ENCODE results near the gene LRRTM4. TPM values are rescaled to one million over a fixed set of nuclear protein-coding genes. Genes with fewer than 3 reads are reported as not detected.

The LRRTM4 gene
- polyA plus RNA-seq, 2 of the 4 experiments (the other 2 are of a cell fraction), result 0.03 TPM; not detected in 1

DNA sequence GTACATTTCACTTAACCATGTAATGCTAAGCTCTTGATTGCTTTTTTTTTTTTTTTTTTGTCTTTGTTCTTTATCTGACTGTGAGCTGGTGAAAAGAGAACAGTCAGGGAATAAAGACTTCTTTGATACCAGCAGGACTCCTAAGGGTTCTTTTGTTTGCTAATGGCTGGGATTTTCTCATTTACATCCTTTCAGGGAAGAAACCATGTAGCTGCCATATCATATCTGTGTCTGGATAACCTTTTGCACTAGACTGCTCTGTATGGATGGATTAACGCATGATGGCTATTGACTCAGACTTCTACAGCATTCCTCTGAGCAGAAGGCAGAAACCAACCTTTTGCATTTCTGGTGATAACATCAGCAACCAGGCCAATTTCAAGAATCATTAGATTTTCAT is 504.0 kb downstream of the LRRTM4 start:
- no peak overlapping the region for H3K27ac ChIP-seq
- POLR2A ChIA-PET, result interaction anchor here (0.7 kb wide), 1 partner anchor 648 kb away, joined by 5 read pairs; no protein-coding TSS in a partner anchor
- H3K4me3 ChIP-seq, result no peak overlapping the region
- no peak for TF ChIP-seq HMGXB4 (CRISPR knock-in tag; IDR thresholded peaks at IDR 0.05; ENCODE audit: borderline replicate concordance)
- no peak for TF ChIP-seq EHF (CRISPR knock-in tag; IDR thresholded peaks at IDR 0.05)
- TF ChIP-seq RFX5 (IDR thresholded peaks at IDR 0.05), result no peak
- TF ChIP-seq ZSCAN20 (CRISPR knock-in tag; IDR thresholded peaks at IDR 0.05), result no peak
- no peak for TF ChIP-seq MAX (IDR thresholded peaks at IDR 0.05)
- no peak for TF ChIP-seq CEBPB (IDR thresholded peaks at IDR 0.05)
- FAIRE-seq, result no peak
- no peak for DNase-seq (ENCODE audit: low read depth in 1 of 2, low spot score in 1 of 2)
- H3K9me3 ChIP-seq, result peaks cover 4% of the 10 kb centered on the region; the same call in 2 of the 3 replicates
- ATAC-seq, result no peak
- CTCF ChIA-PET, result no interaction called here
- no peak overlapping the region for H3K4me2 ChIP-seq
- WGBS (ENCODE audit: missing lambda C conversion rate), result 11% methylated on average over 1 of the region's 1 CpG
- H3K4me1 ChIP-seq, result no peaks in the 10 kb centered on the region

- no peak overlapping the region for H3K27ac ChIP-seq
- TF ChIP-seq RCOR1 (IDR thresholded peaks at IDR 0.05; ENCODE audit: low read depth, low read length) (no peak), ZFP36 (IDR thresholded peaks at IDR 0.05; ENCODE audit: borderline replicate concordance, partially characterized antibody) (no peak), MAX (IDR thresholded peaks at IDR 0.05) (no peak)
- no peaks in the 10 kb centered on the region for H3K4me1 ChIP-seq
- H3K9me3 ChIP-seq, result peaks cover 4% of the 10 kb centered on the region; the same call in 2 of the 3 replicates
- FAIRE-seq (no peak), ATAC-seq (no peak), DNase-seq (ENCODE audit: low read depth in 1 of 2, low spot score in 1 of 2) (no peak)
- whole genome bisulfite sequencing (ENCODE audit: missing lambda C conversion rate), result 14% methylated on average over 3 of the region's 3 CpGs
- ChIA-PET POLR2A (interaction anchor here (0.7 kb wide), 1 partner anchor 649 kb away, joined by 5 read pairs; no protein-coding TSS in a partner anchor), CTCF (no interaction called here)
- H3K4me2 ChIP-seq, result no peak overlapping the region
- no peak overlapping the region for H3K4me3 ChIP-seq
These were observed 504.8 kb downstream of the LRRTM4 start for GRCh38 chr2:77017355-77017745.

- POLR2A ChIA-PET, result no interaction called here
- H3K4me3 ChIP-seq, result no peak overlapping the region
- peaks cover 4% of the 10 kb centered on the region; the same call in 2 of the 3 replicates for H3K9me3 ChIP-seq
These were observed 505.5 kb downstream of the LRRTM4 start for GRCh38 chr2:77016443-77017354.

More at GRCh38 chr2:77016443-77017354, 505.5 kb downstream of the LRRTM4 start:
- no peak for FAIRE-seq
- ATAC-seq, result no peak
- Histone ChIP-seq H3K4me2 (no peak overlapping the region), H3K27ac (no peak overlapping the region), H3K4me1 (no peaks in the 10 kb centered on the region)
- no peak for DNase-seq (ENCODE audit: low read depth in 1 of 2, low spot score in 1 of 2)
- CTCF ChIA-PET, result interaction anchor here (0.6 kb wide), 1 partner anchor 1487 kb away, joined by 3 read pairs; no protein-coding TSS in a partner anchor
- WGBS (ENCODE audit: missing lambda C conversion rate), result 11% methylated on average over 4 of the region's 4 CpGs
- TF ChIP-seq MAZ (IDR thresholded peaks at IDR 0.05; ENCODE audit: borderline replicate concordance, low read depth, low read length) (no peak), CTCF (IDR thresholded peaks at IDR 0.05) (no peak), ZFP36 (IDR thresholded peaks at IDR 0.05; ENCODE audit: borderline replicate concordance, partially characterized antibody) (no peak), JUN (IDR thresholded peaks at IDR 0.05) (no peak), JUNB (IDR thresholded peaks at IDR 0.05) (no peak), SMC3 (IDR thresholded peaks at IDR 0.05) (no peak), RNF2 (IDR thresholded peaks at IDR 0.05; ENCODE audit: borderline replicate concordance, low read depth) (no peak), FOSL2 (IDR thresholded peaks at IDR 0.05) (no peak), FOSL2 (CRISPR knock-in tag; IDR thresholded peaks at IDR 0.05) (no peak), HDAC2 (IDR thresholded peaks at IDR 0.05) (no peak), SREBF2 (IDR thresholded peaks at IDR 0.05) (no peak), BHLHE40 (IDR thresholded peaks at IDR 0.05; ENCODE audit: low read depth, low read length) (no peak), FOSB (CRISPR knock-in tag; IDR thresholded peaks at IDR 0.05) (no peak)
